Brain microvascular endothelial cell (primary cell): ENCODE results near the gene COQ10A.

Experiments used
- DNase-seq: peaks from one replicate; pipeline ENCODE4 v3.0.0-alpha.2; 2020
- H3K27ac ChIP-seq: fragments of 250-450 bp; sonication (Bioruptor Pico); 2 replicates; pipeline ENCODE4 v1.5.1; 2020; ENCODE audit warnings: mild to moderate bottlenecking, moderate library complexity
- H3K27me3 ChIP-seq: fragments of 250-450 bp; sonication (Bioruptor Pico); replicated peaks from 2 replicates; pipeline ENCODE4 v1.5.1; 2020; ENCODE audit warnings: mild to moderate bottlenecking
- H3K36me3 ChIP-seq: fragments of 250-450 bp; sonication (Bioruptor Pico); replicated peaks from 2 replicates; pipeline ENCODE4 v1.5.1; 2020; ENCODE audit warnings: mild to moderate bottlenecking
- H3K4me3 ChIP-seq: 2 replicates; pipeline ENCODE4 v1.5.1; 2011; ENCODE audit warnings: low read depth, mild to moderate bottlenecking, control low read depth, low read length, moderate library complexity
- CTCF ChIP-seq: IDR thresholded peaks from 2 replicates; pipeline ENCODE4 v1.5.1; 2011; ENCODE audit warnings: low read depth, mild to moderate bottlenecking, moderate library complexity, low read length, control low read depth, inconsistent platforms; ENCODE audit errors: missing control alignments
- in situ Hi-C: cut with HindIII; loops from 2 replicates; pipeline ENCODE4 v1.10.0; 2017; ENCODE audit warnings: low sequenced_read_pairs, low pct_ligation_motif_present

Gene COQ10A

GRCh38 chr12:56229916-56230431 is 36.8 kb upstream of the COQ10A start, which contains the start of gene SLC39A5:
TSS of gene SLC39A5 (plus strand) at chr12:56230051. CDS start at chr12:56231275, 1,224 bp downstream.
- Histone ChIP-seq H3K4me3 (no peak within 1 kb of the TSS), H3K27ac (no peak within 1 kb of the TSS), H3K27me3 (no peaks in the 10 kb centered on the region), H3K36me3 (no peaks in the 10 kb centered on the region)
- TF ChIP-seq CTCF = no peak
- in situ Hi-C loops = no loop called here
- no peak for DNase-seq

GRCh38 chr12:56230432-56231183 is 36.1 kb upstream of the COQ10A start:
- no peak for TF ChIP-seq CTCF
- in situ Hi-C loops = no loop called here
- DNase-seq = no peak
- Histone ChIP-seq H3K4me3 (no peak overlapping the region), H3K27me3 (no peaks in the 10 kb centered on the region), H3K27ac (no peak overlapping the region), H3K36me3 (no peaks in the 10 kb centered on the region)

- in situ Hi-C loops = no loop called here
- TF ChIP-seq CTCF = no peak
- Histone ChIP-seq H3K4me3 (no peak overlapping the region), H3K27me3 (no peaks in the 10 kb centered on the region), H3K27ac (no peak overlapping the region), H3K36me3 (peaks cover 1% of the 10 kb centered on the region)
- no peak for DNase-seq
Observed at GRCh38 chr12:56231184-56231582, 35.6 kb upstream of the COQ10A start.

GRCh38 chr12:56234746-56235436 is 31.9 kb upstream of the COQ10A start:
- no peak for DNase-seq
- Histone ChIP-seq H3K27ac (no peak overlapping the region), H3K36me3 (peaks cover 10% of the 10 kb centered on the region), H3K27me3 (no peaks in the 10 kb centered on the region), H3K4me3 (no peak overlapping the region)
- in situ Hi-C loops = no loop called here
- TF ChIP-seq CTCF = no peak

GRCh38 chr12:56236091-56236490 is 30.7 kb upstream of the COQ10A start:
- in situ Hi-C loops = no loop called here
- Histone ChIP-seq H3K36me3 (peaks cover 16% of the 10 kb centered on the region), H3K27me3 (no peaks in the 10 kb centered on the region), H3K4me3 (no peak overlapping the region), H3K27ac (no peak overlapping the region)
- no peak for DNase-seq
- TF ChIP-seq CTCF = no peak
